ENCODE results near the gene EDIL3. TPM values are rescaled to one million over a fixed set of nuclear protein-coding genes. Genes with fewer than 3 reads are reported as not detected.
A peak's percentile ranks its signal among the peaks of the same experiment; 100 is the strongest.

The EDIL3 gene
- total and polyA plus RNA-seq, 12 donors: 4.6 to 59.7 (median 13.7) TPM

GRCh38 chr5:84392836-84393235 is 8.2 kb upstream of the EDIL3 start:
- intact Hi-C loops (cut with DNase I): no loop called here
- H3K27ac ChIP-seq: no peak overlapping the region
- DNase-seq: no peak
- H3K9me3 ChIP-seq (replicated peaks in 1 of 3): no peaks in the 10 kb centered on the region
- H3K27me3 ChIP-seq: no peaks in the 10 kb centered on the region
- 87 to 92% (median 89%) methylated on average over 2 of the region's 2 CpGs for WGBS, 4 donors
- no peak for TF ChIP-seq POLR2A (IDR thresholded peaks at IDR 0.05)
- TF ChIP-seq CTCF (IDR thresholded peaks at IDR 0.05): no peak
- peaks cover 4 to 7% of the 10 kb centered on the region in 2 donors for H3K4me1 ChIP-seq (replicated peaks in 1 of 2)
- no peak overlapping the region for H3K4me3 ChIP-seq
- H3K36me3 ChIP-seq (replicated peaks in 1 of 2): no peaks in the 10 kb centered on the region

- DNase-seq: no peak
- TF ChIP-seq CTCF (IDR thresholded peaks at IDR 0.05): no peak
- no peak for TF ChIP-seq POLR2A (IDR thresholded peaks at IDR 0.05)
- Histone ChIP-seq H3K9me3 (replicated peaks in 1 of 3) (no peaks in the 10 kb centered on the region), H3K27ac (peak overlapping the region in 1 of 5 donors; percentile 54), H3K4me1 (replicated peaks in 1 of 2) (no peaks in the 10 kb centered on the region), H3K36me3 (replicated peaks in 1 of 2) (no peaks in the 10 kb centered on the region), H3K4me3 (no peak overlapping the region), H3K27me3 (peaks cover 16% of the 10 kb centered on the region)
- intact Hi-C loops (cut with DNase I): loop anchor here in 1 of 2 donors (10.0 kb wide), 1 partner anchor 101 kb away; no protein-coding TSS in a partner anchor
- 52 to 62% (median 60%) methylated on average over 2 of the region's 2 CpGs for WGBS, 4 donors
Observed at GRCh38 chr5:84385705-84386104, 1.0 kb upstream of the EDIL3 start.

GRCh38 chr5:84383816-84384603 is 670 bp downstream of the EDIL3 start:
- peaks cover 16% of the 10 kb centered on the region for H3K27me3 ChIP-seq

More at GRCh38 chr5:84383816-84384603, 670 bp downstream of the EDIL3 start:
- 0 to 1% (median 0%) methylated on average over 5 to 73 of the region's 73 CpGs for WGBS, 4 donors
- intact Hi-C loops (cut with DNase I): loop anchor here in 1 of 2 donors (10.0 kb wide), 1 partner anchor 99 kb away; no protein-coding TSS in a partner anchor
- no peaks in the 10 kb centered on the region for H3K4me1 ChIP-seq (replicated peaks in 1 of 2)
- no peaks in the 10 kb centered on the region for H3K9me3 ChIP-seq (replicated peaks in 1 of 3)
- peak in 6 of 7 donors; percentile 9 to 54 (median 24) for DNase-seq
- H3K36me3 ChIP-seq (replicated peaks in 1 of 2): no peaks in the 10 kb centered on the region
- peak overlapping the region in 3 of 5 donors; percentile 41 to 54 (median 51) for H3K27ac ChIP-seq
- no peak for TF ChIP-seq POLR2A (IDR thresholded peaks at IDR 0.05)
- no peak for TF ChIP-seq CTCF (IDR thresholded peaks at IDR 0.05)
- H3K4me3 ChIP-seq: peak overlapping the region in 3 of 4 donors; percentile 6 to 59 (median 41)
